ENCODE measurements around the gene RUBCNL. TPM values are rescaled to one million over a fixed set of nuclear protein-coding genes. Genes with fewer than 3 reads are reported as not detected.
A peak's percentile ranks its signal among the peaks of the same experiment; 100 is the strongest.

RUBCNL gene
- total RNA-seq, 2 experiments from 2014 or later = 352 to 383 TPM

DNA sequence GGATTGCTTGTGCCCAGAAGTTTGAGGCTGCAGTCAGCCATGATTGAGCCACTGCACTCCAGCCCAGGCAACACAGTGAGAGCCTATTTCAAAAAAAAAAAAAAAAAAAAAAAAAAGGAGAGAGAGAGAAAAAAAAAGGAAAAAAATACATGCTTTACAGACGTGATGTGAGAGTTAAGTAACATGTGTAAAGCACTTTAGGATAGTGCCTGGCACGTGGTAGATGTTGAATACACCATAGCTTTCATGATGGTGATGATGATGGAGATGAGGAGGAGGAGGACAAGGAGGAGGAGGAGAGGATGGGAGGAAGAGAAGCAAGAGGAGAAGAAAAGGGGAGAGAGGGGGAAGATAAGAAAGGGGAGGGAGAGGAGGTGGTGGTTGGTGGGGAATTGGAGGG is 15.1 kb upstream of the RUBCNL start:
- CTCF ChIA-PET (ENCODE audit: unreplicated experiment) = no interaction called here
- peak overlapping the region; percentile 84 for H3K27ac ChIP-seq (ENCODE audit: low read depth, low read length, poor library complexity, severe bottlenecking)

GRCh38 chr13:46401432-46401831 is 14.4 kb upstream of the RUBCNL start:
- POLR2A ChIA-PET = interaction anchor here (0.6 to 5.8 kb wide), 6 partner anchors 11 to 677 kb away, joined by 3 to 82 read pairs (median 3); partner anchors contain the start of gene RUBCNL
- Histone ChIP-seq H3K27ac (ENCODE audit: low read depth, low read length, poor library complexity, severe bottlenecking) (peak overlapping the region; percentile 84), H3K79me2 (ENCODE audit: insufficient read depth, low read depth, low read length) (no peaks in the 10 kb centered on the region), H3K4me1 (ENCODE audit: insufficient read depth, low read length, poor library complexity, severe bottlenecking) (peaks cover 83% of the 10 kb centered on the region), H3K9me2 (ENCODE audit: insufficient read depth, low read length) (no peaks in the 10 kb centered on the region), H3K9me3 (ENCODE audit: low read length) (peaks cover 15% of the 10 kb centered on the region), H3K4me2 (ENCODE audit: low read length) (peak overlapping the region; percentile 56), H2AFZ (ENCODE audit: low read length) (peak overlapping the region; percentile 68; the same call in 1 of the 2 replicates), H3K36me3 (ENCODE audit: insufficient read depth, low read length) (peaks cover 8% of the 10 kb centered on the region; the same call in 1 of the 2 replicates), H3K4me3 (ENCODE audit: low read depth, low read length, poor library complexity, severe bottlenecking) (peak overlapping the region; percentile 28), H4K20me1 (ENCODE audit: insufficient read depth, low read length) (no peaks in the 10 kb centered on the region)
- DNase-seq (ENCODE audit: low spot score) = peak; percentile 71
- TF ChIP-seq, protein P1, sequence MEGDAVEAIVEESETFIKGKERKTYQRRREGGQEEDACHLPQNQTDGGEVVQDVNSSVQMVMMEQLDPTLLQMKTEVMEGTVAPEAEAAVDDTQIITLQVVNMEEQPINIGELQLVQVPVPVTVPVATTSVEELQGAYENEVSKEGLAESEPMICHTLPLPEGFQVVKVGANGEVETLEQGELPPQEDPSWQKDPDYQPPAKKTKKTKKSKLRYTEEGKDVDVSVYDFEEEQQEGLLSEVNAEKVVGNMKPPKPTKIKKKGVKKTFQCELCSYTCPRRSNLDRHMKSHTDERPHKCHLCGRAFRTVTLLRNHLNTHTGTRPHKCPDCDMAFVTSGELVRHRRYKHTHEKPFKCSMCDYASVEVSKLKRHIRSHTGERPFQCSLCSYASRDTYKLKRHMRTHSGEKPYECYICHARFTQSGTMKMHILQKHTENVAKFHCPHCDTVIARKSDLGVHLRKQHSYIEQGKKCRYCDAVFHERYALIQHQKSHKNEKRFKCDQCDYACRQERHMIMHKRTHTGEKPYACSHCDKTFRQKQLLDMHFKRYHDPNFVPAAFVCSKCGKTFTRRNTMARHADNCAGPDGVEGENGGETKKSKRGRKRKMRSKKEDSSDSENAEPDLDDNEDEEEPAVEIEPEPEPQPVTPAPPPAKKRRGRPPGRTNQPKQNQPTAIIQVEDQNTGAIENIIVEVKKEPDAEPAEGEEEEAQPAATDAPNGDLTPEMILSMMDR (conservative IDR thresholded peaks at IDR 0.05; ENCODE audit: low read length) = no peak
- no peak for TF ChIP-seq EZH2phosphoT487 (IDR thresholded peaks at IDR 0.05; ENCODE audit: borderline replicate concordance, low read depth, low read length)
- intact Hi-C loops (cut with micrococcal nuclease; ENCODE audit: unreplicated experiment) = no loop called here
- CTCF ChIA-PET (ENCODE audit: unreplicated experiment) = no interaction called here
- BruUV-seq (replicated peaks) = no TSS peak

More for the DNA sequence above, 15.1 kb upstream of the RUBCNL start:
- Histone ChIP-seq H3K9me2 (ENCODE audit: insufficient read depth, low read length) (no peaks in the 10 kb centered on the region), H2AFZ (ENCODE audit: low read length) (no peak overlapping the region; the same call in 1 of the 2 replicates), H3K4me3 (ENCODE audit: low read depth, low read length, poor library complexity, severe bottlenecking) (no peak overlapping the region), H3K4me1 (ENCODE audit: insufficient read depth, low read length, poor library complexity, severe bottlenecking) (peaks cover 79% of the 10 kb centered on the region), H3K79me2 (ENCODE audit: insufficient read depth, low read depth, low read length) (no peaks in the 10 kb centered on the region), H3K36me3 (ENCODE audit: insufficient read depth, low read length) (peaks cover 8% of the 10 kb centered on the region; the same call in 1 of the 2 replicates), H3K4me2 (ENCODE audit: low read length) (peak overlapping the region; percentile 56), H4K20me1 (ENCODE audit: insufficient read depth, low read length) (no peaks in the 10 kb centered on the region), H3K9me3 (ENCODE audit: low read length) (peaks cover 15% of the 10 kb centered on the region)
- intact Hi-C loops (cut with micrococcal nuclease; ENCODE audit: unreplicated experiment) = no loop called here
- TF ChIP-seq EZH2phosphoT487 (IDR thresholded peaks at IDR 0.05; ENCODE audit: borderline replicate concordance, low read depth, low read length) = no peak
- TF ChIP-seq, protein P1 (conservative IDR thresholded peaks at IDR 0.05; ENCODE audit: low read length) = no peak
- no TSS peak for BruUV-seq (replicated peaks)
- no peak for DNase-seq (ENCODE audit: low spot score)
- POLR2A ChIA-PET = interaction anchor here (0.7 to 5.8 kb wide), 3 partner anchors 12 to 224 kb away, joined by 3 to 82 read pairs (median 6); partner anchors contain the start of gene RUBCNL

DNA sequence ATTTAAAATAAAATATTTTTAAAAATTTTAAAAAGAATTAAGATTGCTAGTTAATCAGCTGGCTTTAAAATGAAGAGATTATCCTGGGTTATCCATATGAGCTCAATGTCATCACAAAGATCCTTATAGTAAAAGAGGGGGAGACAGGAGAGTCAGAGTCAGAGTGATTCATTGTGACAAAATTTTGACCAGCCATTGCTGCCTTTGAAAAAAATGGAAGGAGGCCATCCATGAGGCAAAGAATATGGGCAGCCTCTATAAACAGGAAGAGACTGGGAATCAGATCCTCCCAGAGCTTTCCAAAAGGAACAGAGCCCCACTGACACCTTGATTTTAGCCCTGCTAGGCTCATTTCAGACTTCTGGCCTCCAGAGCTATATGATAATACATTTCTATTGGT is 9.3 kb upstream of the RUBCNL start:
- ChIA-PET CTCF (ENCODE audit: unreplicated experiment) (no interaction called here), POLR2A (interaction anchor here (0.9 to 5.6 kb wide), 5 partner anchors 8 to 159 kb away, joined by 3 to 31 read pairs (median 3); partner anchors contain the start of gene RUBCNL)
- no peak overlapping the region for H3K27ac ChIP-seq (ENCODE audit: low read depth, low read length, poor library complexity, severe bottlenecking)
- no peak for TF ChIP-seq EZH2phosphoT487 (IDR thresholded peaks at IDR 0.05; ENCODE audit: borderline replicate concordance, low read depth, low read length)
- TF ChIP-seq, protein P1 (conservative IDR thresholded peaks at IDR 0.05; ENCODE audit: low read length) = no peak
- H2AFZ ChIP-seq (ENCODE audit: low read length) = peak overlapping the region; percentile 46; the same call in 1 of the 2 replicates
- no TSS peak for BruUV-seq (replicated peaks)
- intact Hi-C loops (cut with micrococcal nuclease; ENCODE audit: unreplicated experiment) = loop anchor here (10.0 kb wide), 1 partner anchor 588 kb away; no protein-coding TSS in a partner anchor
- no peak overlapping the region for H3K4me3 ChIP-seq (ENCODE audit: low read depth, low read length, poor library complexity, severe bottlenecking)
- no peaks in the 10 kb centered on the region for H3K36me3 ChIP-seq (ENCODE audit: insufficient read depth, low read length)
- no peaks in the 10 kb centered on the region for H3K9me3 ChIP-seq (ENCODE audit: low read length)
- H4K20me1 ChIP-seq (ENCODE audit: insufficient read depth, low read length) = no peaks in the 10 kb centered on the region
- no peaks in the 10 kb centered on the region for H3K9me2 ChIP-seq (ENCODE audit: insufficient read depth, low read length)
- H3K4me2 ChIP-seq (ENCODE audit: low read length) = no peak overlapping the region
- H3K79me2 ChIP-seq (ENCODE audit: insufficient read depth, low read depth, low read length) = peaks cover 10% of the 10 kb centered on the region; the same call in 1 of the 2 replicates
- H3K4me1 ChIP-seq (ENCODE audit: insufficient read depth, low read length, poor library complexity, severe bottlenecking) = peaks cover 72% of the 10 kb centered on the region
- DNase-seq (ENCODE audit: low spot score) = no peak
